Smooth muscle cell of the brain vasculature (primary cell): ENCODE results near the gene PFKFB3.

Experiments used
- DNase-seq: peaks from one replicate; pipeline ENCODE4 v3.0.0-alpha.2; 2012; ENCODE audit warnings: low read depth, low spot score

Gene PFKFB3

DNA sequence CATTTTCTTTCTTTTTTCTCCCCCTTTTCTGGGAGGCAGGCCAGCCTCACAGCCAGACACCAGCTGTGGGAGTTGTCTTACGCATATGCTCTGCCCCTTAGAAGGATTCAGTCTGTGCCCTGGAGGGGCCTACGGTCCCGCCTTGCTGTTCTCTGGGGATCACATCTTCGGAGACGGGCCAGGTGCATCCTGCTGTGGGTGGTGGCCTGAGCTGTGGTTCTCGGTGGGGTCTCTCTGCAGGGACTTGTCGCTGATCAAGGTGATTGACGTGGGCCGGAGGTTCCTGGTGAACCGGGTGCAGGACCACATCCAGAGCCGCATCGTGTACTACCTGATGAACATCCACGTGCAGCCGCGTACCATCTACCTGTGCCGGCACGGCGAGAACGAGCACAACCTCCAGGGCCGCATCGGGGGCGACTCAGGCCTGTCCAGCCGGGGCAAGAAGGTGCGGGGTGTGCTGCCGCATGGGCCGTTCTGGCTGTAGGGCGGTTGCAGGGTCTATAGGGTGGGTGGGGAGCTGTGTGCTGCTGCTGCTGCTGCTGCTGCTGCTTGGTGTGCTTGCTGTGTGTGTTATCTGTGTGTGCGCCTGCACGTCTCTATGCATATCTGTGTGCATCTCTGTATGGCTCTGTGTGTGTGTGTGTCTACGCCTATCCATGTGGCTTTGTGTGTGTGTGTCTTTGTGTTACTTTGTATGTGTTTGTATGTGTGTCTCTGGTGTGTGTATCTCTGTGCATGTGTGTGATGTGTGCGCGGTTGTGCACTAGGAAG, 17.9 kb downstream of the PFKFB3 start:
- DNase-seq, result no peak

- no peak for DNase-seq
These were observed 18.6 kb downstream of the PFKFB3 start for GRCh38 chr10:6221192-6221940.

DNA sequence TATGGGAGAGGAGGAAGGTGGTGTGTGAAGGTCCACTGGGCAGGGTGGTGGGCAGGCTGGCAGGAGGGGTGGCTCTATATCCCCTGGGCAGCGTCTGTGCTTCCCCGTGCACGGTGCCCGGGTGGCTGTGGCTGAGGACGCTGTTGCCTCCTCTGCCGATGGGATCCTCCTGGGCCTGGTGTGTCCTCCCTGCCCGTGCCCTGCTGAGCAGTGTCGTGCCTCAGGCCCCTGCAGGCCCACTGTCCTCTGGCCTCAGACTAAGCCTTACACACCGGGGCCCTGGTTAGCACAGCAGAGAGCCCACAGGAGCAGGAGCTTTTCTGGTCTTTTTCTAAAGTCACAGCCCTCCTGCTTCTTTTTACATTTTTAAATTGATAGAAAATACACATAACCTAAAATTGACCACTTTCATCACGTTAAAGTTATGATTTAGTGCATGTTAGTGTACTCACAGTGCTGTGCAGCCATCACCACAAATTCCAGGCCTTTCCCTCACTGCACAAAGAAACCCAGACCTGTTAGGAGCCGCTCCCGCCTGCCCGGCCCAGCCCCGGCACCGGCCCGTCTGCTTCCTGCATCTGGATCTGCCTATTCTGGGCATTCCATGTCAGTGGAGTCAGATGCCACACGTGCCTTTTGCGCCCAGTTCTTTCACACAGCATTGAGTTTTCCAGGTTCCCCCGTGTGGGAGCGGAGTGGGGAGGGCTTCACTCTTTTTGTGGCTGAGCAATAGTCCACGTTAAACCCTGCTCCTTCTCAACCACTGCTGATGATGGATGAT, 19.4 kb downstream of the PFKFB3 start:
- DNase-seq, result no peak

DNA sequence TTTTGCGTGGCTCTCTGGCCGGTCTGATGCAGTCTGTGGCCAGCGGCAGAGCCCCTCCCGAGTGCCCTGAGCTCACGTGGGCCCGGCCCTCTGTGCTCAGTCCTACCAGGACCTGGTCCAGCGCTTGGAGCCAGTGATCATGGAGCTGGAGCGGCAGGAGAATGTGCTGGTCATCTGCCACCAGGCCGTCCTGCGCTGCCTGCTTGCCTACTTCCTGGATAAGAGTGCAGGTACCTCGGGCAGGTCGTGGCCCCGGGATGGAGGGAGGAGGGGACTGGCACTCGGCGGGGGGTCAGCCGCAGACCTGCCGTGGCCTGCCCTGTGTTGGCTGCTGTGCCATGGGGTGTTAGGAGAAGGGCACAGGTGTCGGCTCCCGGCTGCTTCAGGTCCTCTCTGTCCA, 20.0 kb downstream of the PFKFB3 start:
- DNase-seq, result no peak

GRCh38 chr10:6223981-6224380, 21.2 kb downstream of the PFKFB3 start:
- no peak for DNase-seq

DNA sequence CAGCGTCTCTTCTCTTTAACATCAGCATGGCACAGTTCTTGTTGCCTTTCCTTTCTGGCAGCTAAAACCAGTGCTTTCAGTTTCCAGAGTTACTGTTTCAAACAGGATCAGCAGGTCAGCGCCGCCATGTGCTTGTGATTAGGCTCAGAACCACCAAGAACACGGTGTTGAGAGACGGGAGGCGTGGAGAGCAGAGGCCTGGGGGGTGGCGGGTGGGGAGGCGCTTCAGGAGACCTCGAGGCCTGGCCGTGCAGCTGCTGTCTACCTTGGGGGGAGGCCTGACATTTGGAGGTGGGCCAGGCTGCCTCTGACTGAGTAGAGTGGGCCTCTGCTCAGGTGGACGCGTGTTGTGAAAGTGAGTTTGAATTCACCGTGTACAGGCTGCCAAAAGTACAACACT, 22.0 kb downstream of the PFKFB3 start:
- no peak for DNase-seq

DNA sequence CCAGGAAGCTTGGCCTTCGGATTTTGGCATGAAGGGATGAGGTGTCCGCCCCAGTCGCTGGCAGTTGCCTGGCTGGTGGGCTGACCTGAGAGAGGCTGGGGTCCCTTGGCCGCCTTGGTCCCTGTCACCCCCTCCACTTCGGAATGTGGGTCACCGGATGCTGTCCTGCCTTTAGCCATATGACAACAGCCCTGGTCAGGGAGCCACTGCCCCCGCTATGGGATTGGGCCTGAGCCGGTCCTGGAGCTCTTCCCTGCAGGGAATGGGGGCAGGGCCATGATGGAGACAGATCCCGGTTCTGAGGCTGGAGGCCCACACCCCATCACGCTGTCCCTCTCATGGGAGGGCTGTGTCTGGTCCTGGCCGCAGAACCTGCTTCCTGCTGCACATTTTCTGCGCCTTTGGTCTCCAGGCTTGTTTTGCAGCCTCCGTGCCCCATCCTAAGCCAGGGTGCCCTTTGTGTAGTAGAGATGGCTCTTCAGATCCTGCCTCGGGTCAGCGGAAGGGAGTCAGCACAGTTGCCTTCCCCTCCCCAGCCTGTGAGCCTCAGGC, 22.6 kb downstream of the PFKFB3 start:
- no peak for DNase-seq

DNA sequence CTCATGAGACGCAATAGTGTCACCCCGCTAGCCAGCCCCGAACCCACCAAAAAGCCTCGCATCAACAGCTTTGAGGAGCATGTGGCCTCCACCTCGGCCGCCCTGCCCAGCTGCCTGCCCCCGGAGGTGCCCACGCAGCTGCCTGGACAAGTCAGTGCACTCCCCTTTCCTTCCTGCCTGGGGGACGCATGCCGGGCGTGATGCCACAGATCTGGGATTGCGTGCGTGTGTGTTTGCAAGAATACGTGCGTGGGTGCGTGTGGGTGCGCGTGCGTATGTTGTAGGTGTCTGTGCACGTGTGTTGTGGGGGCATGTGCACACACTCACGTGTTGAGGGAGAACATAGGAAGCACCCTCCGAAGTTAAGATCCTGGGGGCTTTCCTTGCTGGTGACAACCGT, 23.5 kb downstream of the PFKFB3 start:
- no peak for DNase-seq

DNA sequence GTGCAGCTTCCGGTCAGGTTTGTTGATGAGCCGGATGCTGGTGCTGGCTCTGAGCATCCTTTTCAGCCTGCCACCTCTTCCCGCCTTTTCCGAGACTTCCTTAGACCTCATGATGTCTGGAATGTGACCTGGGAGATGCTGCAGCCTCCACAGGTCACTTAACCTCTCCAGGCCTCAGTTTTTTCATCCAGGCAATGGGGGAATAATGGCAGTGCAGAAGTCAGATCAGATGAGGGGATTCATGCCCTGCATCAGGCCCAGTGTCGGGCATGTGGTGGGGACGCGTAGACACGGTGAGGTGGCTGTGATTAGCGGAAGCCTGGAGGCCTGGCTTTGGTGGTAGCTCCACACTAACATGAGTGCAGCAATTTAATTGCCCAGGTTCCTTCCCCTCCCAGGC, 24.6 kb downstream of the PFKFB3 start:
- no peak for DNase-seq

DNA sequence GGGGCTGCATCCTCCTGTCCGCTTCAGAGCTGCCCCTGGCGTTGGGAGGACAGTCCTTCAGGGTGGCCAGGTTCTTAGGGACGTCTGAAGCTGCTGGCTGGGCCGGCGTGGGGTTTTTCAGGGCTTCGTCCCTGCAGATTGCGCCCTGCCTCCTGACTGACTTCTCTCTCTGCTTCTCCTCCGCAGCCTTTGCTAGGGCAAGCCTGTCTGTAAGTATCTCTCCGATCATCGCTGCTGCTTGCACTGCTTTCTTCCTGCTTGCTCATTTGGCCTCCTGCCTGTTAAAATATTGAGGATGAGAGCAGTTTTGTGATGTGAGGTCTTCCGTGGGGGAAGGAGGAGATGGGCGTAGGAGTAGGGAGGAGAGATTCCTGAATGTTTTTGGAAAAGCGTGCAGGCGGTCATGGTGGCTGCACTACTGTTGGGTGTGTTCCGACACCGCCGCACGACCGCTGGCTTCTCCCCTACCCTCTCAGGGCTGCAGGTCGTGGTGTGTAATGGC, 25.3 kb downstream of the PFKFB3 start:
- DNase-seq, result no peak

- DNase-seq, result no peak
These were observed 25.9 kb downstream of the PFKFB3 start for GRCh38 chr10:6228647-6229046.

DNA sequence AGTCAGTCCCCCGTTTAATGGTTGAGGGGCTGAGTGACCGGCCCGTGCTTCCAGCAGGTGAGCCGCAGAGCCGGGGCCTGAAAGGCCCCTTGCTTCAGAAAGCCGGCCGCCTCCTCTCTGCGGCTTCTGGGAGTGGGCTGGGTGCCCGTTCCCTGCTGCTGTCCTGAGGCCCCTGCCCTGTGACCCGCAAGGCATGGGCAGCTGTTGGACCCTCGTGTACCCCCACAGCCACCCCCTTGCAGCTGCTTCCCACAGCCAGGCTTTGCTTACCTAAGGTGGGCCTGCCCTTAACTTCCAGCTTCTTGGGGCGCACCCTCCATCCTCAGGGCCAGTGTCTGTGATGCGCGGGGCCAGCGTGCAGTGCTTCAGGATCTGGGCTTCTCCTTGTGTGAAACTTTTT, 26.6 kb downstream of the PFKFB3 start:
- no peak for DNase-seq

DNA sequence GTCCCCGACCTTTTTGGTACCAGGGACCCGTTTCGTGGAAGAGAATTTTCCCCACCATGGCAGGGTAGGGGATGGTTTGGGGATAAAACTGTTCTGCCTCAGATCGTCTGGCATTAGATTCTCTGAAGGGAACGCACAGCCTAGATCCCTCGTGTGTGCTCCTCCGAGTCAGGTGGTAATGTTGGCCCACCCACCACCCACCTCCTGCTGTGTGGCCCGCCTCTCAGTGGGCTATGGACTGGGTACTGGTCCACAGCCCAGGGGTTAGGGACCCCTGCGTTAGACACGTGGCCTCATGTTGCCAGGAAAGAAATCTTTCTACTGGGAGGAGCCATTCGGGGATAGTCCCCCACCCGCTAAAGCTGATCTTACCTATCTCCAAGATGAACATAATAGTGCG, 27.0 kb downstream of the PFKFB3 start:
- no peak for DNase-seq

DNA sequence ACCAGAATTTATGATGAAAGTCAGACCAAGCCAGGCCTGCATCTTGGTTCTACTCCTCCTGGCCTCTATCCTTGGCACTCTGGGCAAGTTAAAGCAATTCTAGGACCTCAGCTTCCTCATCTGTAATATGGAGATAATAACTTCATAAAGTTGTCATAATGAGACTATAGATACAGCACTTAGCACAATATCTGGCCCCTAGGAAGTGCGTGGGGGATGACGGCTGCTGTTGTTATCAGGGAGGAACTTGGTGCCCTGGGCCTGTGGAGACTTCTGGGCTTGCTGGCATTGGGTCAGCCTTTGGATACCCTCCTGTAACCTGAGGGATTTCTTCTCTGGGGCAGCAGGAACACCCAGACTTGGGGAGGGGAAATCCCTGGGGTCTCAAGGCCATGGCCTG, 27.6 kb downstream of the PFKFB3 start:
- DNase-seq, result no peak

DNA sequence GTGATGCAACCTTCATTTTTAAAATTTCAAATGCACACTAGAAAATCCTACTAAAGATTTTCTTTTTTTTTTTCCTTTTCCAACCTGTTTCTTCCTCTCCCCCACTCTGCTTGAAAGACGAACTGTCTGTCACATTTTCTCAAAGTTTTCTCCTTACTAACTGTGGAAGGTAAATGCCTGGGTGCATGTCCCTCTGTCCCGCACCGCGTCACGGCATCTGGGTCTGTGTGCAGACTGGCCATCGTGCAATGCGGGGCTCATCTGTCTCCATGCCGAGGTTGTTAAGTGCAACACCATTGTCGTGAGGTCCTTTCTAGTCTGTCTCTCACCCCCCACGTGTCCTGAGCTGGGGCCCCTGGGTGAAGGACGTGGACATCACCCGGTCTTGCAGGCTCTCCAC, 28.4 kb downstream of the PFKFB3 start:
- DNase-seq, result no peak

DNA sequence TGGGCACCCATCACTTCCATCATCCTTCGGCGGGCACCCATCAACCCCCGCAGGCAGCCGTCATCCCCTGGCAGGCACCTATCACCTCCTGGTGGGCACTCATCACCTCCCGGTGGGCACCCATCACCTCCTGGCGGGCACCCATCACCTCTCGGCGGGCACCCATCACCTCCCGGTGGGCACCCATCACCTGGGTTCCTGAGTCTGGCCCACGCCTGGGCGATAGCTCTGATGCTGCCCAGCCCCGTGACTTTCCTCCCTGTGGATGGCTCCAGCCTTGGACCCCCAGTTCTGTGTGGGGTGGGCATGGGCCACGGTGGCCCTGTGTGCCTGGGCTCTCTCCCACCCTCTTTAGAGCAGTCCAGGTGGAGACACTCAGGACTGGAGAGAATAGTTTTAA, 29.0 kb downstream of the PFKFB3 start:
- no peak for DNase-seq

DNA sequence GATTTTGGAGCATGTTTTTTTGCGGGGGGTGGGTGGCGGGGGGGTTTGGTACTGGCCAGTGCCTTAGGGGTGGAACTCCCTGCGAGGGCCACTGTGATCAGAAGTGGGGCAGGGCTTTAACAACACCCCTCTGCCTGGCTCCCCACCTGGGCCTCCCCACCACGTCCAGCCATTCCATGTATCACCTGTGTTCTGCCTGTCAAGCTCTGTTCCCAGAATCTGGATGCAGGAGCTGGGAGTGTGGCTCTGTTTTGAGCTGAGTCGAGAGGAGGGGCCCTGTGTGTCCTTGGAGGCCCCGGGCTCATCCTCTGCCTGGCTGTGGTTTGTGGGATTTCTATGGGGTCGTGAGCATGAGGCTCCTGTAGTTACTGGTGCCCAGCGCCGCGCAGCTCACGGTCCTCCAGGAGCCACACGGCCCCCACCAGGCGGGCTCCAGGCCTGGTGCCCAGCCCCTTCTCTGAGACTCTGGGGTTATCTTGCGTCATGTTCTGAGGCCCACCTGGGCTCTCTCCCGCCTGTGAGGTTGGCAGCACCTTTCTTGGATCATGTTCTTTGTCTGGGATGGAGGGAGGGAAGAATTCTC, 29.6 kb downstream of the PFKFB3 start:
- no peak for DNase-seq

DNA sequence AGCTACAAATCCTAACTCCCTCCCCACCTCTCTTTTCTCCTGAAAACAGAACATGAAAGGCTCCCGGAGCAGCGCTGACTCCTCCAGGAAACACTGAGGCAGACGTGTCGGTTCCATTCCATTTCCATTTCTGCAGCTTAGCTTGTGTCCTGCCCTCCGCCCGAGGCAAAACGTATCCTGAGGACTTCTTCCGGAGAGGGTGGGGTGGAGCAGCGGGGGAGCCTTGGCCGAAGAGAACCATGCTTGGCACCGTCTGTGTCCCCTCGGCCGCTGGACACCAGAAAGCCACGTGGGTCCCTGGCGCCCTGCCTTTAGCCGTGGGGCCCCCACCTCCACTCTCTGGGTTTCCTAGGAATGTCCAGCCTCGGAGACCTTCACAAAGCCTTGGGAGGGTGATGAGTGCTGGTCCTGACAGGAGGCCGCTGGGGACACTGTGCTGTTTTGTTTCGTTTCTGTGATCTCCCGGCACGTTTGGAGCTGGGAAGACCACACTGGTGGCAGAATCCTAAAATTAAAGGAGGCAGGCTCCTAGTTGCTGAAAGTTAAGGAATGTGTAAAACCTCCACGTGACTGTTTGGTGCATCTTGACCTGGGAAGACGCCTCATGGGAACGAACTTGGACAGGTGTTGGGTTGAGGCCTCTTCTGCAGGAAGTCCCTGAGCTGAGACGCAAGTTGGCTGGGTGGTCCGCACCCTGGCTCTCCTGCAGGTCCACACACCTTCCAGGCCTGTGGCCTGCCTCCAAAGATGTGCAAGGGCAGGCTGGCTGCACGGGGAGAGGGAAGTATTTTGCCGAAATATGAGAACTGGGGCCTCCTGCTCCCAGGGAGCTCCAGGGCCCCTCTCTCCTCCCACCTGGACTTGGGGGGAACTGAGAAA, 30.4 kb downstream of the PFKFB3 start:
- DNase-seq, result no peak

DNA sequence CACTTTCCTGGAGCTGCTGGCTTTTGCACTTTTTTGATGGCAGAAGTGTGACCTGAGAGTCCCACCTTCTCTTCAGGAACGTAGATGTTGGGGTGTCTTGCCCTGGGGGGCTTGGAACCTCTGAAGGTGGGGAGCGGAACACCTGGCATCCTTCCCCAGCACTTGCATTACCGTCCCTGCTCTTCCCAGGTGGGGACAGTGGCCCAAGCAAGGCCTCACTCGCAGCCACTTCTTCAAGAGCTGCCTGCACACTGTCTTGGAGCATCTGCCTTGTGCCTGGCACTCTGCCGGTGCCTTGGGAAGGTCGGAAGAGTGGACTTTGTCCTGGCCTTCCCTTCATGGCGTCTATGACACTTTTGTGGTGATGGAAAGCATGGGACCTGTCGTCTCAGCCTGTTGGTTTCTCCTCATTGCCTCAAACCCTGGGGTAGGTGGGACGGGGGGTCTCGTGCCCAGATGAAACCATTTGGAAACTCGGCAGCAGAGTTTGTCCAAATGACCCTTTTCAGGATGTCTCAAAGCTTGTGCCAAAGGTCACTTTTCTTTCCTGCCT, 31.1 kb downstream of the PFKFB3 start:
- DNase-seq, result no peak

DNA sequence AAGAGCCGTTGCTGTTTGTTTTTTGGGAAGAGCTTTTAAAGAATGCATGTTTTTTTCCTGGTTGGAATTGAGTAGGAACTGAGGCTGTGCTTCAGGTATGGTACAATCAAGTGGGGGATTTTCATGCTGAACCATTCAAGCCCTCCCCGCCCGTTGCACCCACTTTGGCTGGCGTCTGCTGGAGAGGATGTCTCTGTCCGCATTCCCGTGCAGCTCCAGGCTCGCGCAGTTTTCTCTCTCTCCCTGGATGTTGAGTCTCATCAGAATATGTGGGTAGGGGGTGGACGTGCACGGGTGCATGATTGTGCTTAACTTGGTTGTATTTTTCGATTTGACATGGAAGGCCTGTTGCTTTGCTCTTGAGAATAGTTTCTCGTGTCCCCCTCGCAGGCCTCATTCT, 31.6 kb downstream of the PFKFB3 start:
- DNase-seq, result no peak
